SIG-M5 treated with dmso at 0.1 percent for 504 hours (cell line): ENCODE results near the gene SNORC.

ENCODE experiments used
- DNase-seq: peaks from one replicate; lab custom pipeline; 2025; ENCODE audit not compliant: unreplicated experiment; lab: John Stamatoyannopoulos, UW

Gene SNORC

DNA sequence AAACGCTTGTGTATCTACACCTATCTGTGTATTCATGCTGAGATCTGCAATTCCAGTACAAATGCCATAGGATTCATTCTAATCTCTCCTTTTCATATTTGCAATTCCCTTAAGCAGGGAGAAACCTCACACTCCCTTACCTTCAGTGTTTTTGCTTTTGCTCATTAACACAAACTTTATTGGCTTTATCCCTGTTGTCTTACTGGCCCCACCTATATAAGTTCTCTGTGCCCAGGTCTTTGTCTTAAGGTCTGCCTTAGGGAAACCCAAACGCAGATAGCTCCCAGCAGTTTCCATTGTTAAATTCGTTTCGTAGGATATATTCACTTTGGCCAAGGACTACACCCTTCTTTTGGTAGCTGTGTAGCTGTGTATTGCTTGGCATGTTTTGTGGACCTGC, 4.0 kb upstream of the SNORC start:
- DNase-seq, result no peak

GRCh38 chr2:232869138-232870017, 686 bp upstream of the SNORC start:
- DNase-seq, result no peak

- DNase-seq, result no peak
Measured at GRCh38 chr2:232870766-232871371, 805 bp downstream of the SNORC start.

- no peak for DNase-seq
Measured at GRCh38 chr2:232871418-232871834, 1.4 kb downstream of the SNORC start.

- no peak for DNase-seq
Measured at GRCh38 chr2:232871835-232872736, 2.0 kb downstream of the SNORC start.

- DNase-seq, result no peak
Measured at GRCh38 chr2:232872826-232873225, 2.8 kb downstream of the SNORC start.

- no peak for DNase-seq
Measured at GRCh38 chr2:232873292-232873908, 3.3 kb downstream of the SNORC start.

DNA sequence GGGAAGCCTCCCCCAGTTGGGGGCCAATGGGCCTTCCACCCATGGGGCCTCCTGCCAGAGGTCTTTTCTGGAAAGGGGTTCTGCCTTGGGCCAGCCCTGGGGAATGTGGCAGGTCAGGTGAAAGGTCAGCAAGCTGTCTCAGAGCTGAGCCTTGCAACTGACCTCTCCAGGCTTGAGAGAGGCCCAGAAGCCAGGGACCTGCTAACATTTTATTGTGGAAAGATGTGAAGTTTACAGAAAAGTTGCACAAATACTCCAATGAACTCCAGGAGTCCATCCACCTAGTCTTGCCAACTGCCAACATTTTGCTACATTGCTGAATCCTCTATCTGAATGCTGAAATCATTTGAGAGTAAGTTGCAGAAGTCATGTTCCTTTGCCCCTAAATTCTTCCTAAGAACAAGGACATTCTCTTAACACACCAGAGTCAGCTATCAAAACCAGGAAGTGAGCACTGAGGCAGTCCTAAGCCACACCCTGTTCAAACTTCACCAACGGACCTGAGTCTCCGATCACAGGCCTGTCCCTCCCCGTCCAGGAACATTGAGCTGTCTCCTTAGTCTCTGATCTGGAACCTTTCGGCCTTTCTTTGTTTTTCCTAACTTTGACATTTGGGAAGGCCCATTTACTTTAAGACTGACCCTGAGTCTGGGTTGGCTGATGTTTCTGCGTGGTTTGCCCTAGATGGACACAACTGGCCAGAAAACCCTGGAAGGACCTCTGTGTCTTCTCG, 4.0 kb downstream of the SNORC start:
- peak; percentile 80 for DNase-seq

DNA sequence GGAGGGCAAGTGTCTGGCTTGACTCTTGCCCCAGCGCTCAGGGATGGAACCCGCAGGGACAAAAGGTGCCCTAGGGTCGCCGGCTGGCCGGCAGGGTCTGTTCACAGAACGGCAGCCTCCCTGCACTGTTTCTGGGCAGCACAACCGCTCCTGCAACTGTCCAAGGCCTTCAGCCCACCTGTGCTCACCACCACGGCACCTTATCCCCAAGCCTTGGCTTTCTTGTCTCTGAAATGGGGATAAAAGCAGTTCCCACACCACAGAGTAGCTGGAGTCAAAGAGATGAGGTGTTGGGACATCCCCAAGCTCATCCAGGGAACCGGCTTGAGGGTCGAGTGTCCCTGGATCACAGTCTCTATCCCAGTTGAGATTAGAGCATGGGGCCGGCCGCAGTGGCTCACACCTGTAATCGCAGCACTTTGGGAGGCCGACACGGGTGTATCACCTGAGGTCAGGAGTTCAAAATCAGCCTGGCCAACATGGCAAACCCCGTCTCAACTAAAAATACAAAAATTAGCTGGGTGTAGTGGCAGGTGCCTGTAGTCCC, 4.7 kb downstream of the SNORC start:
- no peak for DNase-seq

DNA sequence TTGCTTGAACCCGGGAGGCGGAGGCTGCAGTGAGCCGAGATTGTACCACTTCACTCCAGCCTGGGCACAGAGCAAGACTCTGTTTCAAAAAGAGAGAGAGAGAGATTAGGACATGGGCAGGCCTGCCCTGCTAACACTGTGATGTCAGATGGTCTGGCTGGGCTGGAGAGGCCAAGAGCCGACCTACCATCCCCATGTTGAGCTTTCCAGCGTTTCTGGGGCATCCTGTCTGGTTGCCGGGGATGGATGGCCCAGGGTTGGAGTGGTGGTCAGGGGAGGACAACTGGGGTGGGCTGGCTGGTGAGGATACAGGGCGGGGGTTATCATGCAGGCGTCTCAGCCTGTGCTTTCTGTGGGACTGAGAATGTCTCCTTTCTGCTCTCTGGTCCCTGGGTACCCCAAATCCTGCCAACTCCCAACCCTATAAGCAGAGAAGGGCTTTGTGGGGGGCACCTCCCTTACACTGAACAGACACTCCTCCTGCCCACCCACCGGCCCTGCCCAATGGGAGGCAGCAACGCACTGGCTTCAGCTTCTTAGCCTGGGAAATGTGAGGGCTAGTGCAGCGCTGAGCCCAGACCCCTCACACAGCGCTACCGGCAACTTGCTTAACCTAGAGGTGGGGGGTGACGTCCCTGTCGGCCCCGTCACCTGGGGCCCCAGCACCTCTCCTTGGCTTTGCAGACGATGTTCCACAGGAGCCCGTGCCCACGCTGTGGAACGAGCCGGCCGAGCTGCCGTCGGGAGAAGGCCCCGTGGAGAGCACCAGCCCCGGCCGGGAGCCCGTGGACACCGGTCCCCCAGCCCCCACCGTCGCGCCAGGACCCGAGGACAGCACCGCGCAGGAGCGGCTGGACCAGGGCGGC, 5.4 kb downstream of the SNORC start:
- DNase-seq, result peak; percentile 30

- DNase-seq, result no peak
Measured at GRCh38 chr2:232876161-232876977, 6.3 kb downstream of the SNORC start.

GRCh38 chr2:232876978-232877441, 6.9 kb downstream of the SNORC start:
- no peak for DNase-seq

DNA sequence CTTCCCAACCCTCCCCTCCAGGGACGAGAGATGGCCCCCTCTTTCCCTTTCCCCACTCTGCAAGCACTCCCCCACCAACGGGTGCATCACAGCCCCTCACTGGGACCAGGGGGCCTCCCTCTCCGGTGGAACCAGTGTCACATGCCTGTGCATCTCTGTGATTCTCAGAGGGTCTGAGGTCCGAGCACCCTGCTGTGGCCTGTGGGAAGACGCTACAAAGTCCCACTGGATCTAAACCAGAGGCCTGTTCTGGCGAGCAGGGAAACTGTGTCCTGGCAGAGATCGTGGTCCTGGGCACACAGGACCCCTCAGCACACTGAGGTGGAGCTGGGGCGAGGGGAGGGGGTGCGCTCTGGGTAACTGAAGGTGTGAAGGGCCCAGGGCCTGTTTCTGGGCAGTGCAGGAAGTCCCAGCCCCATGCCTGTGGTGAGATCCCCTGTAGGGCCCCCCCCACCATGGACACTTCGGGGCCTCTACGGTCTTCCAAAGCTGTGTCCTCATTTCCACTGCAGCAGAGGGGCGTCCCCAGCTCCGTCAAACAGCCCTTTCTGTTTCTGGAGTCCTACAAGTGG, 8.0 kb downstream of the SNORC start:
- DNase-seq, result no peak

DNA sequence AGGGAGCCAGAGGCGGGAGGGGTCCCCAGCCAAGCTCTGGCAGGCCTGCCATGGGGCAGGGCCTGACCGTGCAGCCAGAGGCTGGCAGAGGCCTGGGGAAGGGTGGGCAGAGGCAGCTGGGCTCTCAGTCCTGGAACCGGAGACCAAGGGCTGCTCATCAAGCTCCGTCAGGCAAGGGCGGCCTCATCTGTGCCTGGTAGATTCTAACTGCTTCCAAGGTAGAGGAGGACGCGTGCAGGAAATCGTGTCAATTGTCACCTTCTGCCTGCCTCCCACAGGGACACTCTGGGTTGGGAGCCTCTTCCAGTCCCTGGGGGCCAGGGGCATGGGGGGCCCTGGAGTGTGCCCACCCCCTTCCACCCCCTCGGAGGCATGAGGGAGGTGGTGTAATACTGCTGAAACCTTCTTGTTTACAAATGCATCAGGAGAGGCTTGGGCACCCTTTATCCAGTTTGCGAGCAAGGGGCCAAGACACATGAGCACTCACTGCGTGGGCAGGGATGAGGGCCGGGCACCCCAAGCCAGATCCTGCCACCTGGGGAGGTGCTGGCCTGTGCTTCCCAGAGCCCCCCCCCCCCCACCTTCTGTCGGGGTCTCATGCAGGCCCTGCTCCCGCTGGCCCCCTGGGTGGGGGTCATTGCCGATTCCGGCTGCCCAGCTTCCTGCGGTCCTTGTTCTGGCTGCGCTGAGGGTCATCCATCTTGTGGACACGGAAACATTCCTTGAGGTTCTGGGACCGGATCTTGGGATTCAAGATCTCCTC, 9.0 kb downstream of the SNORC start:
- no peak for DNase-seq

- DNase-seq, result no peak
Measured at GRCh38 chr2:232879618-232880494, 9.8 kb downstream of the SNORC start.

- DNase-seq, result no peak
Measured at GRCh38 chr2:232880764-232881351, 10.8 kb downstream of the SNORC start.
